SH-SY5Y (cell line): Measurements from ENCODE around the gene TICAM2.

Source experiments
- GATA2 ChIP-seq: IDR thresholded peaks from 2 replicates; pipeline ENCODE4 v1.6.1; 2011; ENCODE audit warnings: mild to moderate bottlenecking, low read depth, low read length
- GATA3 ChIP-seq: IDR thresholded peaks from 2 replicates; pipeline ENCODE4 v1.6.1; 2011; ENCODE audit warnings: low read depth, mild to moderate bottlenecking, low read length, moderate library complexity

The TICAM2 gene, protein sequence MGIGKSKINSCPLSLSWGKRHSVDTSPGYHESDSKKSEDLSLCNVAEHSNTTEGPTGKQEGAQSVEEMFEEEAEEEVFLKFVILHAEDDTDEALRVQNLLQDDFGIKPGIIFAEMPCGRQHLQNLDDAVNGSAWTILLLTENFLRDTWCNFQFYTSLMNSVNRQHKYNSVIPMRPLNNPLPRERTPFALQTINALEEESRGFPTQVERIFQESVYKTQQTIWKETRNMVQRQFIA

DNA sequence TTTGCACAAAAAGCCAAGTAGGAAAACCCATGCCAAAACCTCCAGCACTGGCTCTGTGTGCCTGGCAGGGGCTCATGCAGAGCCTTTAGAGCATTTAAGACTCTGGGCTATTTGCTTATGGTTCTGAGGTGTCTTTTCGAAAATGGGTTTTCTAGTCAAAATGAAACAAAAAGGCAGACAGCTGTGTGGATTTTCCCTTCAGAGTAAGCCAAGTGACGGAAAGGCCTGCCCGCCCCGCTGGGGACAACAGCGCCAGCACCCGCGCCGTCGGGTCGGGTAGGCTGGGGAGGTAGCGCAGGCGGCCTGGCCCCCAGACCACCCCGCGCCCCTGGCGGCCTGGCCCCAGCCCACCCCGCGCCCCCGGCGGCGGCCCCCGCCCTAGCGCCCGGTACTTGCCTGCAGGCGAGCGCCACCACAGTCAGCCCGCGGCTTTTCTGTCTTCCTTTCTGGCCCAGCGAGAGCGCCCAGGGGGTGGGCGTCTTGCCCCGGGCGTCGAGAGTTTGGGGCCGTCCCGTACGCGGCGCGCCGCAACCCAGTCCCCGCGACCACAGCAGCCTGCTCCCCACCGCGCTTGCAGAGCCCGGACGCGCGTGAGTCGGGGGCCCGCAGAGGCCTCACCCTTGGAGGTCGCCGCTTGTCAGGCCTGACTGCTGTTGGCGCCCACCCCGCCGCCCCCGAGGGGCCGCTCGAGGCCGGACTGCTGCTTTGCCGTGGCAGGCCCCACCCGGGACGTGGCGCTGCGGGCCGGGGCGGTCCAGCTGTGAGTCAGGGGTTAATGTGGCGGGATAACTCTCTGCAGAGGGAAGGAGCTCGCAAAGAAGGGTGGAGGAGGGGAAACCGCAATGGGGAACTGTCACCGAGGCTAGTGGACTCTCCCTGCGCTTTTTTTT, at the start of gene TICAM2:
Gene TICAM2, minus strand, starts transcription at position 779 of the 890 bp plus-strand sequence. CDS start 21,223 bp downstream, outside the sequence.
- TF ChIP-seq GATA3 (no peak), GATA2 (no peak)

DNA sequence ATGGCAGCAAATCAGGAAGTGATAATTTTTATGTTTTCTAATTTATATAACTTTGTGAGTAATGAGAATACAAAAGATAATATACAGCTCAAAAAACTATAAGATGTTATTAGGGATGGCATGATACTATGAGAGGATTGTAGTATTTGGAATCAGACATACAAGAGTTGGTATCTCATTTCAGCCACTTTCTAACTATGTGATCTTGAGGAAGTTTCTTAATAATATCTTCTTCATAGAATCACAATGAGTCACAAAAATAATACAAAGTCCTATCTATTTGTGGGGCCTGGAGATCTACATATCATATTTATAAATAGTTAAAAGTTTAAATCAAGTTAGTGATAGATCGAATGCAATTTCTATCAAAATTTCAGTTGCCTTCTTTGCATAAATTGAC, 47.3 kb upstream of the TICAM2 start:
- TF ChIP-seq GATA2 (no peak), GATA3 (no peak)

DNA sequence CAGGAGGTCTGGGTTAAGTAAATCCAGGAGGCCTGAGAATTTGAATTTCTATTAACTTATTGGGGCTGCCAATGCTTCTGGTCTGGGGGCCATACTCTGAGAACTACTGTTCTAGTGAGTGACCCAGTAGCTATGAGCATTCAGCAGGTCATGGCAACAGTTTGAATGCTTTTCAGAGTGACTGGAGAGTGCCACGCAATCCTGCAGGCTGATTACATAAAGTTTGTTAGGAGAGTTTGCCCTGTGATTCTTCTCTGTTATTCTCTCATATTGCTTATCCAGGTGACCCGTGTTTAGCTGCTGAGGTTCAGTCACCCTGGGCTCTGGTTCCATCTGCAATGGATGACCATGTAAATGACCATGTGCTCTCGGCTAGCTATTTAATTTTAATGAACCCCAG, 45.8 kb upstream of the TICAM2 start:
- TF ChIP-seq GATA2 (no peak), GATA3 (no peak)

DNA sequence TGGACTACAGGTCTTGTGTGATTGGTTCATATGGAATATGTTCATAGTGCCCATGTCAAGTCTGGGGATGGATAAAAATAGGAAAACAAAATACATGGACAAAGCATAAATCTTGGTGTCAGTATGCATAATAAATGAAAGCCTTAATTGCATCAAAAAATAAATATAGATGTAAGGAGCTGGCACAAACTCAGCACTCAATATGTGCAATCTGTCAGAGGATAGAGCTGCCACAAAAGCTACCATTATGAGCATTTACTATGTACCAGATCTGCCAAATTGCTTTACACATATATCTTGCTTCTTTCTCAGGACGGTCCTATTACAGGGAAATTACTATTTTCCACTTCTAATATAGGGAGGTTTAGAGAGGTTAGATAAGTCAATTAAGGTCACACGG, 41.8 kb upstream of the TICAM2 start:
- TF ChIP-seq GATA3 (no peak), GATA2 (no peak)

DNA sequence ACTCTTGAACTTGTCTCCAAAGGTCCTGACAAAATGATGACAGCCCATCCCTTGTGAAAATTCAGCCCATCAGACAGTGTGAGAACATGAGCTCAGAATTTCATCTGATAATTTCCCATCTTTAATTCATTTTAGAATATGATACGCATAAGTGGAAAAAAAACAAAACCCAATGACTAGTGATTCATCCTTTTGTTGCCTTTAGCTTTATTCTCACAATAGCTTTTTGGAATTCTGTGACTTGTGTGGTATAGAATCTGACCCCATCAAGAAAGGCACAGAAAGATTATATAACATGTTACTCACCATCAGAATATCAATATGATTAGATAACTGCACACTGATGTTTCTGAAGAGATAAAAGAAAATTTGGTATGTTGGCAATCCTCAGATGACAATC, 39.7 kb upstream of the TICAM2 start:
- TF ChIP-seq GATA3: no peak
- no peak for TF ChIP-seq GATA2

DNA sequence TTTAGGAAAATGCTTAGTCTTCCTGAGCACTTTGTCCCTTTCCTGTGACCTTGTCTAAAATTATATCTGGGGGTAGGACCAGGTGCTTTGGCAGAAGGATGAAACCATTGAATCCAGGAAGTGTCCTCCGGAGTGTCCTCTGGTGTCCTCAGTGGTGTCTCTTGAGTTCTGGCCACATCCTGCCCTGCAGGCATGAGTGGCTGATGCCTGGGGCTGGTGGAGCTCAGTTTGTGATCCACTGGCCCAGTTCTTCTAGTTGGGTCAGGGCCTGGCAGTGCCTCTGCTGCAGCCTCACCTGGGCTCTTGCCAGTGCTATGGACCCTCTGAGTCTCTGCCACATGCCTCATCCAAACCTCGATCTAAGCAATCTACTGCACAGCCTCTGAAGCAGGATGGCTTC, 38.0 kb upstream of the TICAM2 start:
- TF ChIP-seq GATA2: no peak
- no peak for TF ChIP-seq GATA3

DNA sequence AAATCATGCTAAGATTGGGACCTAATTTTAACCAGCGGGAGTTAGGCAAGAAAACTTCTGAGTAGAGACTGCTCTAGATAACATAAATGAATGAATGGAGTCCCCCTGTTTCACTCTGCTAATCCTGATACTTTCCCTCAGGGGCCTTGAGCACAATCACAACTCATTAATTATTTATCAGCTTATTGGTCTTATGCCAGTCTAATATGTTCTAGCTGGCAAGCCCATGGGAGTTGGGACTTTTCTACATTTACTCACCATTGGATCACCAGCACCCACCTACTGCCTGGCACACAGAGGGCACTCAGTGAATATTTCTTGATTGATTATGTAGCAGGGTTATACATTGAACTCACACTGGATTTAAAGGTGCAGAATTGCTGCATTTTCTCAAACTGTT, 37.1 kb upstream of the TICAM2 start:
- no peak for TF ChIP-seq GATA3
- no peak for TF ChIP-seq GATA2

DNA sequence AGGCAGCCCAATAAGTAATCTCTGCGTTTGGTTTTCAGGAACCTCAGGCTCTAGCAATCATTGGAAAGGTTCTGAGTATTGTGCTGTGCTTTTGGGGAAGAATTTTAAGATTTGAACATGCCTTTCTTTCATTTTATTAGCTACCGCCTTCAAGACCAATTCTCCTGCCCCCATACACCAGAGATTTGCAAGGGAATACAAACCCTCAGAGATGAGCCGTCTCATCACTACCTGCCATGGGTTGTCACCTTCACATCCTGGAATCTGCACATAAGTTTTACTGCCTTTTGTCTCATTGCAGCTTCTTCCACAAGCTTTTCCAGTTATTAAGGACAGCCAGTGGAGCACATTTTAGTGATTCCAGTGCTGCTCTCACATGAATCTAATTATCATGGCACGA, 35.2 kb upstream of the TICAM2 start:
- TF ChIP-seq GATA2 (no peak), GATA3 (no peak)

DNA sequence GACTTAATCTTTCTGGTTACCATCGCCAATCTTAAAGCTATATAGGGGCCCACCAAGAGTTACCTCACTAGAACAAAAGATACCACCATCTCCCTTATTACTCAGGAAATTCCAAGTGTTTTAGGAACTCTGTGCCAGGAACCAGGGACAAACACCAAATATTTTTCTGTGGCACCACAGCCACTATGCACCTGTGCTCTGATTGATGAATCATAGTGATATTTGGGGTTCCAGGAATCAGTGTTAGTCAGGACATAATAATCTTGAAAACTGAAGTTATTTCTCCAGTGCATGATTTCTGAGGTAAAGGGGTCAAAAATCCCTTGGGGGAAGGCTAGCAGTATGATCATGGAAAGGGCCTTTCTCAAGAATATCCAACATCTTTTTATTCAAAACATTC, 33.7 kb upstream of the TICAM2 start:
- no peak for TF ChIP-seq GATA3
- TF ChIP-seq GATA2: no peak

DNA sequence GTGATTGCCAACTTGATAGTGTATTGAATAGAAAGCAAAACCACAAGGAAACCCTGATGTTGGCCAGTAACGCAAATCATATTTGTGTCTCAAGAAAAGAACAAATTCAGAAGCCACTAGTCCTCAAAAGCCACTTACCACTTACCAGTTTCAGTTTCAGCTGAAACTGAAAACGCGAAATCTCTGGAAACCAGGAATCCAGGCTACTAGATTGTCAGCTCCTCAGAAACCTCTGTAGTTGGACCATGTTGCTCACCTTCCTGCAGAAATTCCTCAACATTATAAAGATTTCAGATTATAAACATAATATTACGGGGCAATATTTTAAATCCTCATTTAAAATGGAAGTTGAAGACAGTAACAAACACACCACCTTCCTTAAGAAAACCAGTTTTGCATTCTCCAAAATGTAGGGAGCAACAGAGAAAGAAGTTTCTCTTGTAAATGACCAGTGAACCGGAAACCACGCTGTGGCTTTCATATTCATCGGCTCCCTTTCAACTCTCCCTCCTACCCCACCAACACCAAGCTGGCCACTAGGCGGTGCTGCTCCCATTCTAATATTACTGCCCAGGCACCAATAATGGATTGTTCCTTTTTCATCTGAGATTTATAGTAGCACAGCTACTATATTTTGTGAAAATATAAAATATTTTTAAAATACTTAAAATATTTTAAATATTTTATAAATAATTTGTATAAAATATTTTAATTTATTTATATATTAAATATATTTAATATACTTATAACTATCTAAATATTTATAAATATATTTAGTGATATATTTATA, 32.3 kb upstream of the TICAM2 start:
- TF ChIP-seq GATA3 (no peak), GATA2 (no peak)

DNA sequence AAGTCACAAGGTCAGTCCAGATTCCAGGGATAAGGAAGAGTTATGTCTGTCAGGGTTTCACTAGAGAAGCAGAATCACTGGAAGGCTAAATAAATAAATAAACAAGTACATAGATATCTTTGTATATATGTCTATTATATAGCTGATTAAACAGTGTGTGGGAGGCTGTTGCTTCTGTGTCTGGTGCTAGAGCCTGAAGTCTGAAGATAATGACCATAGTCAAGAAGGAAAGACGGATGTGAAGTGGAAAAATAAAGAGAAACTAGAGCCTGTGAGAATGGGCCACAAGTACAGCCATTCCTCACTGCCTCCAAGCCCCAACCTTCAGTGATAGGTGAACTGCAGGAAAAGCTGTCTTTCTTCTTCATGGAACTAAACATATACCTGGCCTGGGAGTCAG, 27.6 kb upstream of the TICAM2 start:
- TF ChIP-seq GATA2 (no peak), GATA3 (no peak)

DNA sequence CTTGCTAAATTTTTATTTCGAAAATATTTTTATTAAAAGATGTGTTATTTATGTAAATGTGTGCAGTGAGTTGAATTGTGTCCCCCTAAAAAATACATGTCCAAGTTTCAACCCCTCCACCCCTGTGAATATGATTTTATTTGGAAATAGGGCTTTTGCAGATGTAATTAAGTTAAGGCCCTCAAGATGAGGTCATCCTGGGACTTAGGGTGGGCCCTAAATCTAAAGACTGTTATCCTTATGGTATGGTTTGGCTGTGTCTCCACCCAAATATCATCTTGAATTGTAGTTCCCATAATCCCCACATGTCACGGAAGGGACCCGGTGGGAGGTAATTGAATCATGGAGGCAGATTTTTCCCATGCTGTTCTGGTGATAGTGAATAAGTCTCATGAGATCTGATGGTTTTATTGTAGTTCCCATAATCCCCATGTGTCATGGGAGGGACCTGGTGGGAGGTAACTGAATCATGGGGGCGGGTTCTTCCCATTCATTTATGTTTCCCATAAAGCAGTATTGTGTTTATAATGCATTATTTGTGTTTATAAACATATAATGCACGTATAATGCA, 25.1 kb upstream of the TICAM2 start:
- TF ChIP-seq GATA2: no peak
- no peak for TF ChIP-seq GATA3

DNA sequence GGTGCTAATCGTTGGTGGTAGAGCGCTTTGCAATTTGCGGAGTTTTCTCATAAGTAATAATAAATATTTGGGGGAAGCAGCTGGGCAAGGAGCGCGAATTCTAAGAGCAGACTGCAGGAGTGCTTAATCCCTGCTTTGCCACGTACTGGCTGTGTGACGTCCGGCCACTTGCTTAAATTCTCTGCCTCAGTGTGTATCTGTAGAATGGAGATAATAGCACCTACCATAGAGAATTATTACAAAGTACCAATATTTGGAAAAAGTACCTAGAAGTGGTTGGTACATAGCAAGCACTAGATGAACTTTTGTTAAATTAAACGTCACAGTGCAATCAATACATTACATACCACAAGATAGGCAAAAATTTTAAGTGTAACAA, 24.2 kb upstream of the TICAM2 start:
- TF ChIP-seq GATA3 (no peak), GATA2 (no peak)

DNA sequence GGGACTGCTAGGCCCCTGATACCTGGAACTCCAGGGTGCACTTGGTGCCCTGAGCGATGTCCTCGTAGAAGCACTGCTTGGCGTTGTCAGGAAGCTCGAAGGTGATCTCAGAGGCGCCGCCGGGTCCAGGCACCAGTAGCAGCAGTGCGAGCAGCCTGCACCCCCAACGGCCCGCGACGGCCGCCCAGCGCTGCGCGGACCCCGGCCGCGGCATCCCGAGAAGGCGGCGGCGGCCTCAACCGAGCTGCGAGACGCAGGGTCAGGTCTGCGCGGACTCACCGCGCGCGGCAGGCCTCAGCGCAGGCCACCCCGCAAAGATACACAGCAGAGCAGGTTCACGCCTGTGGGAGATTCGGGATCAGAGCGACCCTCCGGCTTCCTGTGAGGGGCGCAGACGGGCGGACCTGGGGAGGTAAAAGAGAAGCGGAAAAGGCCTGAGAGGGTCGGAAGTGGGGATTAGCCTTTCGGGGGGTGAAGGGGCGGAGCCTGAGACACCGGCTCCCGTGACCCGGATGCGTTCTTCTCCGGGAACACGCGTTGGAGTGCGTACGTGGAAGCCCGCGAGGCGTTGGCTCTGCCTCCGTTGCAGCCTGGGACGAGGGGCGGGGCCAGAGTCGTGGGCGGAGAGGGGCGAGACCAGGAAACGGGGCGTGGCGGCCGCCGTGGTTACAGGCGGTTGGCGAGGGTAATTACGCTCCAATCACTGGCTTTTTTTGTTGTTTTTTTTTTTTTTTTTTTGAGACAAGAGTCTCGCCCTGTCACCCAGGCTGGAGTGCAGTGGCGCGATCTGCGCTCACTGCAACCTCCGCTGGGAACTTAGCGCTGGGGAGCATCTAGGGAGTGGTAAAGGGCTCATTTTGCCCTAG, 23.5 kb upstream of the TICAM2 start, which contains the start of gene TMED7:
Gene TMED7, minus strand, starts transcription at position 458 of the 866 bp plus-strand sequence. Its CDS starts 244 bp downstream, at position 214.
- no peak; the same call in 1 of the 2 replicates for TF ChIP-seq GATA2
- no peak for TF ChIP-seq GATA3
